Stimulated activated CD8-positive, alpha-beta memory T cell treated with anti-CD3 and anti-CD28 coated beads, Interleukin-2, amount 100 ng/mL, for 1 hour (primary cell): ENCODE measurements around the gene C5orf47.
"Not testable (repeated sequence)": the region's sequence is repeated elsewhere in the genome, so short reads cannot be mapped to it uniquely, and the experiment has no call there.

ENCODE experiments used
- DNase-seq, 2 donors: peaks; one replicate each; pipeline ENCODE4 v3.0.0-alpha.2; 2020; ENCODE audit warnings: low read depth in 2 of 2

The C5orf47 gene

GRCh38 chr5:173970878-173971650 lies 17.9 kb upstream of the C5orf47 start:
- DNase-seq, result no peak

- no peak for DNase-seq
These were observed 17.2 kb upstream of the C5orf47 start for GRCh38 chr5:173971681-173972345.

- no peak for DNase-seq
These were observed 16.4 kb upstream of the C5orf47 start for GRCh38 chr5:173972607-173972924.

GRCh38 chr5:173972925-173973615 lies 15.9 kb upstream of the C5orf47 start:
- peak; percentile 44 to 56 for DNase-seq

GRCh38 chr5:173973616-173973969 lies 15.4 kb upstream of the C5orf47 start:
- no peak for DNase-seq

GRCh38 chr5:173974688-173975239 lies 14.2 kb upstream of the C5orf47 start:
- DNase-seq, result no peak

GRCh38 chr5:173981185-173981761 lies 7.7 kb upstream of the C5orf47 start:
- DNase-seq, result no peak

- no peak for DNase-seq
These were observed 4.8 kb upstream of the C5orf47 start for GRCh38 chr5:173984218-173984617.

- no peak for DNase-seq
These were observed 587 bp downstream of the C5orf47 start for GRCh38 chr5:173989432-173990082.

GRCh38 chr5:173997331-173997730 lies 8.4 kb downstream of the C5orf47 start:
- no peak for DNase-seq

GRCh38 chr5:173998531-173998930 lies 9.6 kb downstream of the C5orf47 start:
- no peak for DNase-seq

GRCh38 chr5:174000076-174000475 lies 11.1 kb downstream of the C5orf47 start:
- DNase-seq, result no peak

GRCh38 chr5:174003795-174004194 lies 14.8 kb downstream of the C5orf47 start:
- DNase-seq, result no peak

- no peak for DNase-seq
These were observed 20.0 kb downstream of the C5orf47 start for GRCh38 chr5:174008922-174009321.

- no peak for DNase-seq
These were observed 21.4 kb downstream of the C5orf47 start for GRCh38 chr5:174010365-174010764.

- no peak for DNase-seq
These were observed 22.5 kb downstream of the C5orf47 start for GRCh38 chr5:174011441-174011840.

GRCh38 chr5:174020069-174020927 lies 31.3 kb downstream of the C5orf47 start:
- not testable (repeated sequence) for DNase-seq

GRCh38 chr5:174020928-174021304 lies 31.9 kb downstream of the C5orf47 start:
- DNase-seq, result no peak

GRCh38 chr5:174022384-174023095 lies 33.6 kb downstream of the C5orf47 start:
- no peak for DNase-seq

GRCh38 chr5:174030286-174030685 lies 41.3 kb downstream of the C5orf47 start:
- no peak for DNase-seq
